DMS153 treated with DMSO at 0.1 percent for 48 hours (cell line): ENCODE results near the gene CDC25B.

Experiments
- DNase-seq: peaks from one replicate; lab custom pipeline; 2025; ENCODE audit not compliant: unreplicated experiment; lab: John Stamatoyannopoulos, UW

Gene CDC25B

GRCh38 chr20:3763671-3764601 is 32.2 kb upstream of the CDC25B start:
- no peak for DNase-seq

GRCh38 chr20:3764659-3765058 is 31.5 kb upstream of the CDC25B start:
- DNase-seq = no peak

- DNase-seq = no peak
These were observed 30.8 kb upstream of the CDC25B start for GRCh38 chr20:3765171-3765882.

GRCh38 chr20:3766422-3767109 is 29.5 kb upstream of the CDC25B start:
- no peak for DNase-seq

GRCh38 chr20:3767110-3767426 is 29.0 kb upstream of the CDC25B start:
- no peak for DNase-seq

- peak; percentile 96 for DNase-seq
These were observed 28.4 kb upstream of the CDC25B start, which contains the start of gene ADISSP for GRCh38 chr20:3767427-3768341. Gene ADISSP, minus strand, starts transcription at chr20:3767753. Its CDS starts 7,653 bp downstream, at chr20:3760100.

GRCh38 chr20:3768342-3769130 is 27.6 kb upstream of the CDC25B start:
- DNase-seq = peak; percentile 42

GRCh38 chr20:3771552-3772058 is 24.5 kb upstream of the CDC25B start:
- no peak for DNase-seq

GRCh38 chr20:3775457-3776108 is 20.5 kb upstream of the CDC25B start:
- DNase-seq = no peak

GRCh38 chr20:3777381-3777715 is 18.8 kb upstream of the CDC25B start:
- DNase-seq = no peak

- DNase-seq = no peak
These were observed 18.1 kb upstream of the CDC25B start for GRCh38 chr20:3777716-3778629.

- no peak for DNase-seq
These were observed 17.1 kb upstream of the CDC25B start for GRCh38 chr20:3778976-3779375.

GRCh38 chr20:3781153-3781910 is 14.8 kb upstream of the CDC25B start, which contains the start of gene SPEF1:
Gene SPEF1, minus strand, starts transcription at chr20:3781448. Its CDS starts 161 bp downstream, at chr20:3781287.
- peak; percentile 72 for DNase-seq

- no peak for DNase-seq
These were observed 13.5 kb upstream of the CDC25B start for GRCh38 chr20:3782597-3782996.

- no peak for DNase-seq
These were observed 13.0 kb upstream of the CDC25B start for GRCh38 chr20:3783068-3783489.

GRCh38 chr20:3783511-3784195 is 12.5 kb upstream of the CDC25B start:
- no peak for DNase-seq
